ENCODE measurements around the gene AHCY. TPM values are rescaled to one million over a fixed set of nuclear protein-coding genes. Genes with fewer than 3 reads are reported as not detected.
"Not testable (repeated sequence)": the region's sequence is repeated elsewhere in the genome, so short reads cannot be mapped to it uniquely, and the experiment has no call there.

The AHCY gene
- total RNA-seq, 1 donor from 2014 or later: 342 TPM

DNA sequence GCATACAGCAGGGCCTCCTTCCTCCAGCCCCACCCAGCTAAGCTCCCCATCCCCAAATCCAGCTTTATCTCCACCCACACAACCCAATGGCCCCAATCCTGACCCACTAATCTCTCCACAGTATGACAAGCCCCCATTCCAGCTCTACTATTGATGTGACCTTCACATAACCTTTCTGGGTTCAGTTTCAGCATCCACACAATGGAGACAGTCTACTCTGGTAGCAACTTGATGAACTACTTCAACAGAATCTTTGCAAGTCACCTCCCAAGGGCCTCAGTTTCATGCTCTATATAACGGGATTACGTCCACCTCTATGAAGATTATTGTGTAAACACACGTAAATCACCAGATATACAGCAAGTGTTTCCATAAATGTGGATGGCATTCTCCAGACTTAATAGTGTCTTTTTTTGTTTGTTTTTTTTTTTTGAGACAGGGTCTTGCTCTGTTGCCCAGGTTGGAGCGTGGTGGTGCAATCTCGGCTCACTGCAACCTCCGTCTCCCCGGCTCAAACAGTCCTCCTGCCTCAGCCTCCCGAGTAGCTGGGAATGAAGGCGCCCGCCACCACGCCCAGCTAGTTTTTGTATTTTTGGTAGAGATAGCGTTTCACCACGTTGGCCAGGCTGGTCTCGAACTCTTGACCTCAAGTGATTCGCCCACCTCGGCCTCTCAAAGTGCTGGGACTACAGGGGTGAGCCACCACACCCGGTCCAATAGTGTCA, 1.4 kb downstream of the AHCY start:
- H3K4me1 Mint-ChIP-seq (ENCODE audit: unreplicated experiment): peaks cover 22% of the 10 kb centered on the region
- TF ChIP-seq, protein P1, sequence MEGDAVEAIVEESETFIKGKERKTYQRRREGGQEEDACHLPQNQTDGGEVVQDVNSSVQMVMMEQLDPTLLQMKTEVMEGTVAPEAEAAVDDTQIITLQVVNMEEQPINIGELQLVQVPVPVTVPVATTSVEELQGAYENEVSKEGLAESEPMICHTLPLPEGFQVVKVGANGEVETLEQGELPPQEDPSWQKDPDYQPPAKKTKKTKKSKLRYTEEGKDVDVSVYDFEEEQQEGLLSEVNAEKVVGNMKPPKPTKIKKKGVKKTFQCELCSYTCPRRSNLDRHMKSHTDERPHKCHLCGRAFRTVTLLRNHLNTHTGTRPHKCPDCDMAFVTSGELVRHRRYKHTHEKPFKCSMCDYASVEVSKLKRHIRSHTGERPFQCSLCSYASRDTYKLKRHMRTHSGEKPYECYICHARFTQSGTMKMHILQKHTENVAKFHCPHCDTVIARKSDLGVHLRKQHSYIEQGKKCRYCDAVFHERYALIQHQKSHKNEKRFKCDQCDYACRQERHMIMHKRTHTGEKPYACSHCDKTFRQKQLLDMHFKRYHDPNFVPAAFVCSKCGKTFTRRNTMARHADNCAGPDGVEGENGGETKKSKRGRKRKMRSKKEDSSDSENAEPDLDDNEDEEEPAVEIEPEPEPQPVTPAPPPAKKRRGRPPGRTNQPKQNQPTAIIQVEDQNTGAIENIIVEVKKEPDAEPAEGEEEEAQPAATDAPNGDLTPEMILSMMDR (conservative IDR thresholded peaks at IDR 0.05): no peak
- H3K9me3 Mint-ChIP-seq: no peaks in the 10 kb centered on the region
- H3K27ac Mint-ChIP-seq: peak overlapping the region; percentile 94
- no peak overlapping the region for H3K4me3 Mint-ChIP-seq
- no peak for DNase-seq (ENCODE audit: extremely low spot score, unreplicated experiment)
- H3K27me3 Mint-ChIP-seq: no peaks in the 10 kb centered on the region
- H3K36me3 Mint-ChIP-seq: peaks cover 4% of the 10 kb centered on the region

DNA sequence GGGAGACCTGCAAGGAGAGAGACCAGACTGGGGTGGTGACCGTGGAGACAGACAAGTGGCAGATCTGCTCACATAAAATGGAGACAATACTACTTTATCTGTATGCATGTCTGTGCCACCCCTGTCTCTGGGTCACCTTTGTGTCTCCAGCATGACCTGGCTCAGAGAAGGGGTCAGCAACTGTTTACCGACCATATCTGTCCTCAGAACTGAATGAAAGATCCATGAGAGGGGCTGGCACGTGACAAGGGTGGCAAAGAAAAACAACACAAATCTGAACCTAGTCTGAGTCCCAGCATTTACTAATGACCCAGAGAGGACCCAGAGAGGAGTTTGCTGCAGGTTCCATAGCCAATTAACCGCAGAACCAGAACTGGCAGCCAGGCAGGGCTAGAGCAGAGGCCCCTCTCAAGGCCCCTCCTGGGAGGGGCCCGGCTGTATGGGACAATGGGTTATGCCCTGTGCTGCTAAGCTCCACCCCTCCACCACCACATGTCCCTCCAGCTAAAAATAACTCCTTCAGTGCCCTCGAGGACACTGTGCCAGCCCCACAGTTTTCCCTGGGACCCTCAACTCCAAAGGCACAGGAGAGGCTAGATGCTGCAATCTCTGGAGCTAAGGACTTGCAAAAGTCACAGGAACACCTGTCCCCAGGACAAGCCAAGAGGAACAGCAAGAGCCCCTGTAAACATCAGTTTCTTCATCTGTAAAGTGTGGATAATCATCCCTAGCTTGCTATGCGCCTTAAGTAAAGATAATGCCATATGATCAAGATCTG, 2.2 kb downstream of the AHCY start:
- Mint-ChIP-seq H3K27ac (peak overlapping the region; percentile 94), H3K4me1 (ENCODE audit: unreplicated experiment) (peaks cover 23% of the 10 kb centered on the region), H3K9me3 (no peaks in the 10 kb centered on the region), H3K27me3 (no peaks in the 10 kb centered on the region), H3K36me3 (peaks cover 5% of the 10 kb centered on the region), H3K4me3 (no peak overlapping the region)
- no peak for DNase-seq (ENCODE audit: extremely low spot score, unreplicated experiment)
- TF ChIP-seq, protein P1 (conservative IDR thresholded peaks at IDR 0.05): no peak

DNA sequence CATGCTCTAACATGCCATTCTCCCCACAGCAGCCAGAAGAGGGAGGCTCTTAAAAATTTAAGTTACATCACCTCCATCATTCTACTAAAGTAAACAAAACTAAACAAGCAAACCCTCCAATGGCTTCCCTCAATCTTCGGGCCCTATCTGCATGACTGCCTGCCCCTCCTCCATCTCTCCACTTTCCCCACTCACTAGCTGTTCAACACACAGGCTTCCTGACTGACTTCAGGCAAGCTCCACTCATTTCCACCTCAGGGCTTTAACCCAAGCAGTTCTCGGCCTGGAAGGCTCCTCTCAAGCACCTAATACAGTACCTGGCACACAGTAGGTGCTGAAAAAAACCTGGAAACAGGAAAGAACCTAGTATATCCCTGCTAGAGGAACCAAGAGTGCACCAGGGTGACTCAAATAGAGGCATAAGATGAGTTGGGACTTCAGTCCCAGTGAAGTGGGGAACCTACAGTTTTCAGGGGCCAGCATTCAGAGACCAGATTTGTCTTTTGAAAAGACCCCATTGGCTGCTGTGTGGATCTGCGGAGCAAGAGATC, 2.8 kb downstream of the AHCY start:
- H3K27ac Mint-ChIP-seq: no peak overlapping the region
- no peaks in the 10 kb centered on the region for H3K9me3 Mint-ChIP-seq
- no peak for DNase-seq (ENCODE audit: extremely low spot score, unreplicated experiment)
- H3K36me3 Mint-ChIP-seq: peaks cover 10% of the 10 kb centered on the region
- H3K4me1 Mint-ChIP-seq (ENCODE audit: unreplicated experiment): peaks cover 23% of the 10 kb centered on the region
- TF ChIP-seq, protein P1 (conservative IDR thresholded peaks at IDR 0.05): no peak
- no peak overlapping the region for H3K4me3 Mint-ChIP-seq
- no peaks in the 10 kb centered on the region for H3K27me3 Mint-ChIP-seq

DNA sequence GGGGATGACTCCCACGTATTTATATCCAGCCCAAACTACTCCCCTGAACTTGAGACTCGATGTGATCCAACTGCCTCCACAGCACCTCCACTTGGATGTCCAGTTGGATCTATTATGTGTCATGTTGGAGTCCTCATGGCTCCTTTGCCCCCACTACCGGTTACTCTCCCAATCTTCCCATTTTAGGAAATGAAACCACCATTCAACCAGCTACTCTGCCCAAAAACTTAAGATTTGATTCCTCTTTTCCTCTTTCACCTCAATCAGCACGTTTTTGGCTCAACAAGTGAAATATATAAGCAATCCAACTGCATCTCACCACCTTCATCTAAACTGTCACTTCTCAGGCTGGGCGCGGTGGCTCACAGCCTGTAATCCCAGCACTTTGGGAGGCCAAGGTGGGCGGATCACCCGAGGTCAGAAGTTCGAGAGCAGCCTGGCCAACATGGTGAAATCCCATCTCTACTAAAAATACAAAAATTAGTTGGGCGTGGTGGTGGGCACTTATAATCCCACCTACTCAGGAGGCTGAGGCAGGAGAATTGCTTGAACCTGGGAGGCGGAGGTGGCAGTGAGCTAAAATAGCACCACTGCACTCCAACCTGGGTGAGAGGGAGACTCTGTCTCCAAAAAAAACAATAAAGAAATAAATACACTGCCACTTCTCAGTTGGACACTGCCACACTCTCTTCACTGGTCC, 3.4 kb downstream of the AHCY start:
- TF ChIP-seq, protein P1 (conservative IDR thresholded peaks at IDR 0.05): no peak
- Mint-ChIP-seq H3K9me3 (no peaks in the 10 kb centered on the region), H3K27ac (no peak overlapping the region), H3K27me3 (no peaks in the 10 kb centered on the region), H3K4me3 (no peak overlapping the region), H3K4me1 (ENCODE audit: unreplicated experiment) (peaks cover 22% of the 10 kb centered on the region), H3K36me3 (peaks cover 10% of the 10 kb centered on the region)
- no peak for DNase-seq (ENCODE audit: extremely low spot score, unreplicated experiment)

DNA sequence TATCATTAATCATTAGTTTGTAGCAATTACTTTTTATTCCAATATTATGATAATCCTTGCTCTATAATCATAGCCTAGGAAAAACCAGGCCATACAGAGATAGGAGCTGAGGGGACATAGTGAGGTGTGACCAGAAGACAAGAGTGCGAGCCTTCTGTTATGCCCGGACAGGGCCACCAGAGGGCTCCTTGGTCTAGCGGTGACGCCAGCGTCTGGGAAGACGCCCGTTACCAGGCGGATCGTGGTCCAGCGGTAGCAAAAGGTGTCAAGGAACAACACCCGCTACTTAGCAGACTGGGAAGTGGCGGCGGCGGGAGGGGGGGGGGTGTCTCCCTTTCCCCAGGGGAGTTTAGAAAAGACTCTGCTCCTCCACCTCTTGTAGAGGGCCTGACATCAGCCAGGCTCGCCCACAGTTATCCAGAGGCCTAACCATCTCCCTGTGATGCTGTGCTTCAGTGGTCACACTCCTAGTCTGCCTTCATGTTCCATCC, 4.8 kb downstream of the AHCY start:
- TF ChIP-seq, protein P1 (conservative IDR thresholded peaks at IDR 0.05): peak; percentile 65
- H3K4me1 Mint-ChIP-seq (ENCODE audit: unreplicated experiment): peaks cover 20% of the 10 kb centered on the region
- not testable (repeated sequence) for DNase-seq (ENCODE audit: extremely low spot score, unreplicated experiment); H3K4me3 Mint-ChIP-seq; H3K9me3 Mint-ChIP-seq; H3K27me3 Mint-ChIP-seq; H3K27ac Mint-ChIP-seq
- H3K36me3 Mint-ChIP-seq: peaks cover 20% of the 10 kb centered on the region

All from type B pancreatic cell (in vitro differentiated cells).